Testis (tissue), 2 donors: ENCODE measurements around the gene PXK.

Experiments used
- CTCF ChIP-seq, 3 experiments: fragments of 450-650 bp in 2 of 3; fragments of 200-600 bp in 1 of 3; sonication (generic) in 1 of 3; IDR thresholded peaks; one replicate each; pipeline ENCODE4 v1.5.1; 2016 to 2019; ENCODE audit warnings: antibody characterized with exemption in 3 of 3, mild to moderate bottlenecking in 2 of 3, moderate library complexity in 1 of 3
- POLR2A ChIP-seq: fragments of 450-650 bp; IDR thresholded peaks from one replicate; pipeline ENCODE4 v1.6.1; 2017; ENCODE audit warnings: antibody characterized with exemption, mild to moderate bottlenecking, moderate library complexity

DNA sequence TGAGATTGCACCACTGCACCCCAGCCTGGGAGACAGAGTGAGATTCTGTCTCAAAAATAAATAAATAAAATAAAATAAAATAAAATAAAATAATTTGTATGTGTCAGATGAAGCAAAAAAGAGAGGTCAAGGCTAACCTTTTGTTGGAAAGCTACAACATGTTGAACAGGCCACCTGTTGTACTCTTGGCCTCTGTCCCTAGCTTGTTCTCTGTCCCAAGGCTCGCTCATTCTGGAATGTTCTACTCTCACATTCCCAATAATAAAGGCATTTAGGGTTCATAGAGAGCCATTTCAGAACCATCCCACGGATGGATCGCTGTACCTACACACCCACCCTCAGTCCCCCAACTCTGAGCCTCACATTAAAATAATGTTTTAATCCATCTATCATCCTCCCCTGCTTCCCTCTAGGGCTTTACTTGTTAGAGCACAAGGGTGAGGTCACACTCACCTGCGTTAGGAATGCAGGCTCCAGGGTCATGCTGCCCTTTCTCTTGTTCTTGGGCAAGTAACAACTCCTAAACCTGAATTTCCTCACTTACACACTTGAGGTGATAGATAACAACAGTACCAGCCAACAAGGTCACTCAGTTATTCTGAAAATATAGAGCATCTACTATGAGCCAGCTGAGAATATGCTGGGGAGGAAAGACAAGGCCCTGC is 134.3 kb downstream of the PXK start:
- TF ChIP-seq CTCF (IDR thresholded peaks at IDR 0.05) (no peak), POLR2A (no peak)
